ENCODE data around the gene GARS1. TPM values are rescaled to one million over a fixed set of nuclear protein-coding genes. Genes with fewer than 3 reads are reported as not detected.

Gene GARS1
- total RNA-seq, 2 experiments from 2014 or later: 178 to 375 TPM

DNA sequence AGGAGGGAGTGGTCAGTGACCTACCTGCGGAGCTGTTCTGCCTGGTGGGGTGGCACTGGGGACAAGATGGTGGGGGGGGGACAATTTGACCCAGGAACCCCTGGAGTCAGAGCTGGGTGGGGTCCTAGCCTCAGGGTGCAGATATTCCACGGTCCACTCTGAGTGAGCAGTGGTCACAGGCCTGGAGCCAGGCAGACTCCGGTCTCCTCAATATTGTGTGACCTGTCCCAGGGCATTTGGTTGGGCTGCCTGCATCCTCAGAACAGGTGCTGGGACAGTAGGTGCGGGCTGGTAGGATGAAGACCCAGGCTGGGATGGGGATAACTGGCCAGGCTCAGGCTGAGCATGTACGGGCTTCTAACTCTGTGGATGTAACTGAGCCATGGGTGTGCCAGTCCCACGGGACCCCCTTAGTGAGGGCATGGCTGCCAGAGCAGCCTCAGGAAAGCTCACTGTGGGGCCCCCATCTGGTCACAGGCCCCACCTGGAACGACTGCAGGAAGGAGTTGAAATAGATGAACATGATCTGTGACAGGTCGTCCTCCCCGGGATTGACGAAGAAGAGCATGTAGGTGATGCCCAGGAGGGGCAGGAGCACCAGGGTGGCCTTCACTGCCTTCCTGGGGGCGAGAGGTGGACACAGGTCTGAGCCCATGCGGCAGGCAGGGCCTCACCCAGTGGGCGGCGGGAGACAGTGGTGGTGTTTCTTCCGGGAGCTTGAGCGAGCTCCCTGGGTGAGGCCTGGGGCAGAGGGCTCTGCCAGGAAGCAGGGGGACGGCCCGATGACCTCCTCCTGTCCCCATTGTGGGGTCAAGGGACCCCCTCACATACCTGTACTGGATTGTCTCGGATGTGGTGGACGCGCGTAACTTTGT, 60.7 kb downstream of the GARS1 start:
- Histone ChIP-seq H3K79me2 (ENCODE audit: insufficient read depth, low read depth, low read length) (no peaks in the 10 kb centered on the region), H3K27ac (ENCODE audit: low read depth, low read length, poor library complexity, severe bottlenecking) (no peak overlapping the region), H3K9me2 (ENCODE audit: insufficient read depth, low read length) (no peaks in the 10 kb centered on the region), H3K4me2 (ENCODE audit: low read length) (no peak overlapping the region), H3K4me3 (ENCODE audit: low read depth, low read length, poor library complexity, severe bottlenecking) (no peak overlapping the region), H3K36me3 (ENCODE audit: insufficient read depth, low read length) (no peaks in the 10 kb centered on the region), H3K4me1 (ENCODE audit: insufficient read depth, low read length, poor library complexity, severe bottlenecking) (no peaks in the 10 kb centered on the region), H2AFZ (ENCODE audit: low read length) (no peak overlapping the region), H3K9me3 (ENCODE audit: low read length) (no peaks in the 10 kb centered on the region), H4K20me1 (ENCODE audit: insufficient read depth, low read length) (no peaks in the 10 kb centered on the region)
- ChIA-PET CTCF (ENCODE audit: unreplicated experiment) (no interaction called here), POLR2A (interaction anchor here (0.7 kb wide), 1 partner anchor 21 kb away, joined by 3 read pairs; no protein-coding TSS in a partner anchor)
- intact Hi-C loops (cut with micrococcal nuclease; ENCODE audit: unreplicated experiment): no loop called here
- no TSS peak for BruUV-seq (replicated peaks)
- no peak for DNase-seq (ENCODE audit: low spot score)
- TF ChIP-seq, protein P1, sequence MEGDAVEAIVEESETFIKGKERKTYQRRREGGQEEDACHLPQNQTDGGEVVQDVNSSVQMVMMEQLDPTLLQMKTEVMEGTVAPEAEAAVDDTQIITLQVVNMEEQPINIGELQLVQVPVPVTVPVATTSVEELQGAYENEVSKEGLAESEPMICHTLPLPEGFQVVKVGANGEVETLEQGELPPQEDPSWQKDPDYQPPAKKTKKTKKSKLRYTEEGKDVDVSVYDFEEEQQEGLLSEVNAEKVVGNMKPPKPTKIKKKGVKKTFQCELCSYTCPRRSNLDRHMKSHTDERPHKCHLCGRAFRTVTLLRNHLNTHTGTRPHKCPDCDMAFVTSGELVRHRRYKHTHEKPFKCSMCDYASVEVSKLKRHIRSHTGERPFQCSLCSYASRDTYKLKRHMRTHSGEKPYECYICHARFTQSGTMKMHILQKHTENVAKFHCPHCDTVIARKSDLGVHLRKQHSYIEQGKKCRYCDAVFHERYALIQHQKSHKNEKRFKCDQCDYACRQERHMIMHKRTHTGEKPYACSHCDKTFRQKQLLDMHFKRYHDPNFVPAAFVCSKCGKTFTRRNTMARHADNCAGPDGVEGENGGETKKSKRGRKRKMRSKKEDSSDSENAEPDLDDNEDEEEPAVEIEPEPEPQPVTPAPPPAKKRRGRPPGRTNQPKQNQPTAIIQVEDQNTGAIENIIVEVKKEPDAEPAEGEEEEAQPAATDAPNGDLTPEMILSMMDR (conservative IDR thresholded peaks at IDR 0.05; ENCODE audit: low read length): no peak
- no peak for TF ChIP-seq EZH2phosphoT487 (IDR thresholded peaks at IDR 0.05; ENCODE audit: borderline replicate concordance, low read depth, low read length)

DNA sequence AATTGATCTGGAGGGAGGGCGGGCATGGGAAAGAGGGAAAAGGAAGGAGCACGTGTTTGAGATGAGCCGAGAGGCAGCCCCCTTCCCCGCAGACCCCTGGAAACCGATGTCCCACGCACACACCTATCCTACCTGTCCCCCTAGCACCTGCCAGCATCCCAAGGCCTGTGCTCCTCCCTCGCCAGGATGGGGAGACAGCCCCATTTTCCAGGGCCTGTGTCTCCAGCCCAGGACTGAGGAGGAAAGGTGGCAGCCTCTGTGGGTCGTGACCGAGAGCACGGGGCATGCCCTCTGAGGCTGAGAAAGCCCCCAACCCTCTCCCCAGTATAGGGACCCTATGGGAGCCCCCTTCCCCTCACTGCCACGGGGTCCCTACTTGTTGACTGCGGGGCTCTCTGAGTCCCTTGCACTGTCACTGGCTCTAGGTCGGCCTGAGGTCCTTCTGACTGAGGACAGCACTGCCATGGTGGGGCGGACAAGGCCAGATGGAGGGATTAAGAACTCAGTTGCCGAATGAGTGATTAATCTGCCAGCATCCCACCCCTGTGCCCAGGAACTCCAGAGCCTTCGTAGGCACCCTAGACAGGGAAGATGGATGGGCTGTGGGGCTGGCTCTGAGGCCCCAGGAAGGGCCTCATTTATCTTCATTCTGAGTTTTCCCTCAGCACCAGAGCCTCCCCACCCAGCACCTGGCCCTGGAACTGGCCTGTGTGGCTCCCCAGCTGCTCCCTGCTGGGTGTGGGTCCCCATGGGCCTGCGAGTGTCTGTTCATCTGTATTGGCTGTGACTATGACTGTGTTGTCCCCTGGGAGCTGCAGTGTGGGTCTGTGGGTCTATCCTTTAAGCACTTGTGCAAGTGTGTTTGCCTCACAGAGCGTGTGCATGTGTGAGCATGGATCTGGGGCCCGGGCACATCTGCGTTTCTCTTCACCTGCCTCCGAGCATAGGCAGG, 61.6 kb downstream of the GARS1 start:
- Histone ChIP-seq H3K27ac (ENCODE audit: low read depth, low read length, poor library complexity, severe bottlenecking) (no peak overlapping the region), H3K79me2 (ENCODE audit: insufficient read depth, low read depth, low read length) (no peaks in the 10 kb centered on the region), H3K36me3 (ENCODE audit: insufficient read depth, low read length) (no peaks in the 10 kb centered on the region), H2AFZ (ENCODE audit: low read length) (no peak overlapping the region), H3K9me2 (ENCODE audit: insufficient read depth, low read length) (no peaks in the 10 kb centered on the region), H4K20me1 (ENCODE audit: insufficient read depth, low read length) (no peaks in the 10 kb centered on the region), H3K4me3 (ENCODE audit: low read depth, low read length, poor library complexity, severe bottlenecking) (no peak overlapping the region), H3K4me1 (ENCODE audit: insufficient read depth, low read length, poor library complexity, severe bottlenecking) (no peaks in the 10 kb centered on the region), H3K4me2 (ENCODE audit: low read length) (no peak overlapping the region), H3K9me3 (ENCODE audit: low read length) (no peaks in the 10 kb centered on the region)
- TF ChIP-seq EZH2phosphoT487 (IDR thresholded peaks at IDR 0.05; ENCODE audit: borderline replicate concordance, low read depth, low read length): no peak
- TF ChIP-seq, protein P1 (conservative IDR thresholded peaks at IDR 0.05; ENCODE audit: low read length): no peak
- ChIA-PET POLR2A (interaction anchor here (0.7 kb wide), 1 partner anchor 22 kb away, joined by 3 read pairs; no protein-coding TSS in a partner anchor), CTCF (ENCODE audit: unreplicated experiment) (no interaction called here)
- no peak for DNase-seq (ENCODE audit: low spot score)
- intact Hi-C loops (cut with micrococcal nuclease; ENCODE audit: unreplicated experiment): no loop called here
- no TSS peak for BruUV-seq (replicated peaks)
